GM12875 (cell line): ENCODE measurements around the gene FGD4.
"Not testable (repeated sequence)": the region's sequence is repeated elsewhere in the genome, so short reads cannot be mapped to it uniquely, and the experiment has no call there.

Experiments used
- H3K4me3 ChIP-seq: one replicate; pipeline ENCODE4 v1.5.1; 2011; ENCODE audit warnings: low read depth, low read length, control low read depth
- CTCF ChIP-seq: IDR thresholded peaks from 2 replicates; pipeline ENCODE4 v1.5.1; 2011; ENCODE audit warnings: low read depth, mild to moderate bottlenecking, control low read depth, inconsistent platforms, low read length, moderate library complexity, borderline replicate concordance; ENCODE audit not compliant: insufficient read depth

FGD4 gene

DNA sequence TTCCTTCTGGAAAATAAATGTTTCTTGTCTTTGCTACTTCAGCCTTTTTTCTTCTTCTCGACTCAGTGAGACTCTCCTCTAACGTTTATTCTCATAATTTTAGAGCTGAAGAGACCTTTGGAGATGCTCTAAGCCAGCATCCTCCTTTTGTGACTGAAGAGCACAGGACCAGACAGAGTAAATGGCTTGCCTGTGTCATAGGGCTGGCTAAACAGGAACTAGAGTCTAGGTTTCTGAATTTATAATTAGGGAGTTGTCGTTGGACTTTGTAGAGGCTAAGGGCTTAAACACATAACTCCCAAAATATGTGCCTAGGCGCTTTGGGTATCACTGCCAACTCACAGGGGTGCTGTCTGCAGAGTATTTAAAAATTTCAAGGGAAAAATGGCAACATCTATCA lies 98.5 kb downstream of the FGD4 start:
- H3K4me3 ChIP-seq = no peak overlapping the region
- TF ChIP-seq CTCF = no peak

- TF ChIP-seq CTCF = no peak
- H3K4me3 ChIP-seq = no peak overlapping the region
These were observed 99.7 kb downstream of the FGD4 start for GRCh38 chr12:32499048-32499447.

GRCh38 chr12:32501835-32502333 lies 102.5 kb downstream of the FGD4 start:
- H3K4me3 ChIP-seq = no peak overlapping the region
- no peak for TF ChIP-seq CTCF

DNA sequence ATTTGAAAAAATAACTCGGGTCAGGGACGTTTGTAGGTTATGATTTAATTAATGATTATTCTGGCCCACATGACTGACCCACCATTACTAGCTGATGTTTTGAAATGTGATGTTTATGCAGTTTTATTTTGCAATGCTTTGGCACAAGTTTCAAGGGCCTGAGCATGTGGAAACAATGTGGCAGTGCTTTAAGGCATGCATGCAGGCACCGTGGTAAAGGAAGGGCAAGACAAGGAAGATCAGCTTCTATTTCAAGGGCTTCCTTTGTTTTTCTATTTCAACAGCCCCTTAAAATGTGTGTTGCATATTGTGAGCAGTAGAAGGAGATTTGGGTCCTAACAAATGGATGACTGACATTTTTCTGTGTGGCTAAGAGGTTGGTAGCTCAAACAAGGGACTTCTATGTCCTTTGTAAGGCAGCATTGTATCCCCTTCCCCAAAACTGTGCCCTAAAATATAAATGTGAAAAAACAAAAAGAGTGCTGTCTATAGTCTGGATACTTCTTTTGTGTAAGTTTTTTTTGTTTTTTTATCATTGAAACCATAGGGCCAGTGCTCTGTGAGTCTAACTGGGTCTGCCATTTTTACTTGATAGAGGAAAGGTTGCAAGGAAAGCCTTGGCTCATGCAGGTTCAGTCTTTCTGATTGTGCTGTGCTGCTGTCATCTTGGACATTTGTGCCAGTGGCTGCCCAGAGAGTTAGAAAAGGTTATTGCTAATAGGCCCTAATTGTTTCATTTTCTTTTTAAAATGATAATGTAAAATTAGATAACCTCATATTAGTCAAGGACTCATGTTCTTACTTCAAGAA lies 103.5 kb downstream of the FGD4 start:
- H3K4me3 ChIP-seq = no peak overlapping the region
- TF ChIP-seq CTCF = no peak

DNA sequence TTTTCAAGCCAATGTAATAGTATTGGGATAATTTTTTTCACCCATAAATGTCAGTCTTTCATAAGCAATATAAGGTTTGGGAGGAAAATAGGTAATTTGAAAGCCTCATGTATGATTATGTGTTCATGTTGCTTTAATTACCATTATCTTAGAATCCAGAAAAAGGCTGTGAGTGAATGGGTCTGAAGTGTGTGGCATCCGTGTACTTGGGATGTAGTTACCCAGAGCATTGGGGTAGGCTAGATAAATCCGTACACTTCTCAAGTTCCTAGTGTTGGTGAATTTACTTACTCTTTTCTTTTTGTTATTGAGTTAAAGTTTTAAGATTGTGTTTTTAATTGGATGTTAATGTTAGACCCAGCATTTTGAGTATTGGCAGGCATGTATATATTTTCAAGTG lies 104.4 kb downstream of the FGD4 start:
- H3K4me3 ChIP-seq = no peak overlapping the region
- TF ChIP-seq CTCF = no peak

DNA sequence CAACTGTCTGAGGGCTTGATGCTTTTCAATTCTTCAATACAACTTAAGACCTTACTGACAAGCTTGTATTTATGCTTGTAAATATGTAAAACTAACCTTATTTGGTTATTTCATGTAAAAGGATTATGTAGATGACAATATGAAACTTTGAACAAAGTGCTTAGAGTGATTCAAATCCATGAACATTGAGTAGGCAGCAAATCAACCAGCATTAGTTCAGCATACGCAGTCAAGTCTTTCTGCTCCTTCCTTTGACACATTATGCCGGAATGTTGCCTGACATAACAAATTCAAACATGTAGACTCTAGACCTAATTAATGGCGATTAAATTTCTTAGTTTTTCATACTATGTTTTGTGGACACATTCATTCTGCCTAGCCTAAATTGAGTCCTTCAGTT lies 105.2 kb downstream of the FGD4 start:
- TF ChIP-seq CTCF = no peak
- H3K4me3 ChIP-seq = no peak overlapping the region

GRCh38 chr12:32505067-32505945 lies 105.9 kb downstream of the FGD4 start:
- no peak for TF ChIP-seq CTCF
- no peak overlapping the region for H3K4me3 ChIP-seq

GRCh38 chr12:32507096-32507941 lies 108.0 kb downstream of the FGD4 start:
- not testable (repeated sequence) for H3K4me3 ChIP-seq
